OCI-M2 (cell line): ENCODE results near the gene CSKMT.

Experiments
- DNase-seq: peaks from one replicate; lab custom pipeline; 2025; ENCODE audit not compliant: unreplicated experiment; lab: John Stamatoyannopoulos, UW

Gene CSKMT

DNA sequence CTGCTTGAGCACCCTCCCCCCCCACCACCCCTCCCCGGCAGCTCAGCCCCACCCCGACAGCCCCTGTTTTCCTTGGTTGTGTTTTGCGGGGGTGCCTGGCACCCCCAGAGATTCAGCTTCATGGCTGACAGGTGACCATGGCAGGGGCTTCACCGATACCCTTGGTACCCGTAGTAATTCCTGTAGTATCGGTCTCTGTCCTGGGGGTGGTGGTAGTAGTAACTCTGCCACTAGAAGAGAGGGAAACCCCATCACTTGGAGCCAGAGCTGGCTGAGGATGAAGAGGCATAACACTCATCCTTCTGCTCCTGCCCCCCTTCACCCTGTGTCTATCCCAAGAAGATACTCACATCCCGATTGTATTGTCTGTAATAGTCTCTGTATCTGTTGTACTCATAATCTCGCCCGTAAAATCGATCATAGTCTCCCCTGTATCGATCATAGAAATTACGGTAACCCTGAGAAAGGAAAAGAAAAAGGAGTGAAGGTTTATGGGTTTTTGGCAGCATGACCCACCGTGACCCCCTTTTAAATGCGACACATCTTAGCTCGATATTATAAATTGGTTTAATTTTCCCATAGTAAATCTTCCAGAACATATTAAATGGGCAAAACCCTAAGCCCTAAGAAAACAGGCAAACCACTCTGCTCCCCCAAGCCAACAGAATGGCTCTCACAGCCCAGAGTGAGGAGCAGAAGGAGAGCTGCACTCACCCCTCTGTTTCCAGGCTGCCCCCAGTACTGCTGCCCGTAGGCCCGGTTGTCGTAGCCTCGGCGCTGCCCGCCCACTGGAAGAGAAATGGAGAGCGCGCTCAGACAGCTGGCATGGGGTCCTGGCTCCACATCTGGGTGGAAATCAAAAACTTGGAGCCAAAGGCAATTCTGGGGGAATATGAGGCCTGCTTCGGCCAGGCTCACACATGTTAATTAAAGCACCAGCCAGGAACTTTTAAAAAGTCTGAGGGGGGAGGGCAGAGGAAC, 50.3 kb downstream of the CSKMT start:
- DNase-seq, result no peak

DNA sequence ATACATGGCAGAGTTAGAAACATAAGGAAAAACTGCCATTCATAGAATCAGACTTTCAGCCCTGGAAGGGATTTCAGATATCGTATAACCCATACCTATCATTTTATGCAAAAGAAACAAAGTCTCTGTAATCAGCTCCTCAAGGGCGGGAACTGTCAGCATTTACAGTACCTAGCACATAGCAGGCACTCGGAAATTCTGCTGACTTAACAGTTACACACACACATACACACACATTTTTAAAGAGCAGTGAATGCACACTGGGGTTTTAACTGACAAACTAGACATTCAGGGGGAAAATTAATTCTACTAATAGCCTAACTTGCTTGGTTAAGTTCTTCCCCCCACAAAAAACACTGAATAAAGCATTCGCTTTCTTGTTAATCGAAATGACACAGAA, 51.1 kb downstream of the CSKMT start:
- DNase-seq, result no peak

DNA sequence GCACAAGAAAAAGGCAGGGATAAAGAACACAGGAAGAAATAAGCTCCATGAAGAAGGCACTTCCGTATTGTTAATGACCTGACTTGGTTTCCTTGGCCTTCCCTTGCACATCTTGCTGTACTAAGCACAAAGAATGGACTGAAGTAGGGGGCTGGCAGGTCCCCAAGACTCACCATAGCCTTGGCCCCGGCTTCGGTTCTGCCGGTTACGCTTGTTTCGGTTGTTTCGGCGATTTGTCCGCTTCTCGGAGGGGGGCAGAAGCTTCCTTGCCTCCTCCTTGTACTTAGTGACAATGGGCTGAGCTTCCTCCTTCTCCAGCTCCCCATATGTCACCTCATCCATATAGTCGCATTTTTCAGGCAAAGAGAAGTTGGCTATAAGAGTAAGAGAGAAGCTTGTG, 51.7 kb downstream of the CSKMT start:
- DNase-seq, result no peak
